Stimulated activated CD8-positive, alpha-beta memory T cell treated with anti-CD3 and anti-CD28 coated beads, Interleukin-12 subunit alpha, Interleukin-12 subunit beta, amount 100 ng/mL, for 4 hours (primary cell): ENCODE data around the gene ADPRH.
"Not testable (repeated sequence)": the region's sequence is repeated elsewhere in the genome, so short reads cannot be mapped to it uniquely, and the experiment has no call there.

Experiments used
- DNase-seq: peaks from one replicate; pipeline ENCODE4 v3.0.0-alpha.2; 2020; ENCODE audit warnings: low read depth

Gene ADPRH

DNA sequence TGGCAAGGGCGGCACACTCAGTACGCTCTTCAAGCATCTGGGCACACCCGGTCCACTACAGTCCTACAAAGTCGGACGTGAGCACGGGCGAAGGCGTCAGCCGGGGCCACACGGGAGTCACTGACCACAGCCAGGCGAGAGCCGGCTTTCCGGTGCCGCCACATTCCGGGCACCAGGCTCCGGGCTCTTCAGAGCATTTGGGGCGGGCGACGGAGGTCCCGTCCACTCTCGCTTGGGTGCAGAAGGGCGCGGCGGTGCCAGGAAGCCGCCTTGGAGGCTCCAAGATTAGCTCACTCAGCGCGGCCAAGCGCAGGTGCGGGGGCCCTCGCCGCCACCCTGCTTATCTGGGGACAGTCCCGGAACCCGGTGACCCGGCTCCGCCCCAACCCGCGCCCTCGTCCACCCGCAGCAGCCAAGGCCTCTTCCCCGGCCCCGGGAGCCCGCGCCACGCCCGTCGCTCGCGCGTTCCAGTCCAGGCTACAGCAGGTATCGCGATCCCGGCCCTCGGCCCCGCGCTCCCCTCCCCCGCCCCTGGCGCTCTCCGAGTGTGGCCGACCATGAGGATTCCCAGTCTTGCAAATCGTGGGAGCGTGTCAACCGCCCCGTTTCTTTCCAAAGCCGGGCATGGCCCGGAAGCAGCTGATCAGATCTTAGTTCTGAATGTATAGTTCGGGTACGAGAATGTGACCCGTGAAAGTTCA lies at the start of gene ADPRH:
Gene ADPRH (plus strand): TSS at position 127 of the 701 bp plus-strand sequence. CDS start 2,678 bp downstream, outside the sequence.
- peak; percentile 35 for DNase-seq

DNA sequence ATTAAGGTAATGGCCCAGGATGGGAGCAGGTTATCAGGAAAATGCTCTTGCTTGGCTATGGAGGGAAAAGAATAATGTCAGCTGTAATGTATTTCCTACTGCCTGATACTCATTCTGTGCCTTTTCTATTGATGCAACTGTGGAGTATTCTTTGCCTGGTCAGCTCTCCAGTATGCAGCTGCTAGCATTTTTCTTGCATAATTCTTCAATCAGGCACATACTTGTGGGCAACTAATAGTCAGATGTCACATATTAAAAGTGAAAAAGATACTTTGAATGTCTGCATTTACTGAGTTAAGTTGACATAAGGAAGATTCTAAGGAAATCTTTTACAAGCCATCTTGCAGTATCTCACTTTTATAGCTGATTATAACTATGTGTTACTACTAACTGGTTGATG lies 49.4 kb upstream of the ADPRH start:
- no peak for DNase-seq

DNA sequence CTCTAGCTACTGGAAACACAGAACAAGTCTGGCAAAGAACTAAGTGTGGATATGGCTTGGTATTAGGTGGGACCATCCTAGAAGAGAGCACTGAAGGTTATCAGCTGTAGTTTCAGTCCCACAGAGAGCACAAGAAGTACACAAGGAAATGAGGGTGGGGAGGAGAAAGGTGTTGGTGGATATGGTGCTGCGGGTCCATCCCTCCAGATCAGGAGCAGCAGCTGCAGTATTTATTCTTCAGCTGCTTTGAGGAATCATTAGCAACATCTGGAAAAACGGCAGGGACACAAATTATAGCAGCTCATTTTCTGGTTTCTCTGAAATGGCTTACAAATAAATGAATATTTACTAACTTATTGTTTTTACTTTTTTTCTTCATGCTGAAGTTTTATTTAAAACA lies 48.8 kb upstream of the ADPRH start:
- no peak for DNase-seq

DNA sequence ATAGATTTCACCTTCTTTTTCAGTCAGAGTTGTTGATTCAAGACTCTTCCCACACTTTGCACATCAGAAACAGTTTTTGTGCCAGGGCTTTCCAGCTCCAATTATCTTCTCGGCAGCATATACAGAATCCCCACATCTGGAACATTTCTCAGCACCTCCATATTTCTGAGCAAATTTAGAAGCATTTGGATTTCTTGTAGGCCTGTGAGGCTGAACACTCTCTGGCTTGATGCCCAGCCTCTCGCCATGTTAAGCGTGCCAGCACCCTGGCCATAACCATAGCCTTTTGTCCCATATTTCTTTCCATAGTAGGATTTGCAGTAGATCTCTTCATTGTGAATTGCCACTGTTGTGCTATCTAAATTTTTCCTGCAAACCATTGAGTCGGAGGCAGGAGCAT lies 48.1 kb upstream of the ADPRH start:
- no peak for DNase-seq

DNA sequence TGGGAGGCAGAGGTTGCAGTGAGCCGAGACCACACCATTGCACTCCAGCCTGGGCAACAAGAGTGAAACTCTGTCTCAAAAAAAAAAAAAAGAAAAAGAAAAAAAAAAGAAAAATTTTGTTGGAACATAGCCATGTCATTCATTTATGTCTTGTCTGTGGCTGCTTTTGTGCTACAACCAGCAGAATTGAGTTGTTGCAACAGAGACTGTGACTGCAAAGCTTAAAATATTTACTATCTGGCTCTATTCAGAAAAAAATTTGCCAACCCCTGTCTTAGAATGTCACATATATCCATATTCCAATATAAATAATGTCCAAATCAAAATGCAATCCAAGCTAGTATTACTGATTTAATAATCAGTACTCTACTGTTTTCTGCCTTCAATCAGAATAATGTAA lies 45.0 kb upstream of the ADPRH start:
- DNase-seq, result no peak

DNA sequence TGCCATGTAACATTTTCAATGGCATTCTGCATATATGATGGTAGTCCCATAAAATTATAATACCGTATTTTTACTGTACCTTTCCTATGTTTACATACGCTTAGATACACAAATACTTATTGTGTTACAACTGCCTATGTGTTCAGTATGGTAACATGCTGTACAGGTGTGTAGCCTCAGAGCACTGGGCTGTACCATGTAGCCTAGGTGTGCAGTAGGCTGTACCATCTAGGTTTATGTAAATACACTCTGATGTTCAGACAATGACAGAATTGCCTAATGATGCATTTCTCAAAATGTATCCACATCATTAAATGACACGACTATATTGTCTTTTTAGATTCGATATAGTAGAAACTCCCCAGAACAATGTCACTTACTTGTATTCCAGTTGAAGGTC lies 42.5 kb upstream of the ADPRH start:
- DNase-seq, result no peak

DNA sequence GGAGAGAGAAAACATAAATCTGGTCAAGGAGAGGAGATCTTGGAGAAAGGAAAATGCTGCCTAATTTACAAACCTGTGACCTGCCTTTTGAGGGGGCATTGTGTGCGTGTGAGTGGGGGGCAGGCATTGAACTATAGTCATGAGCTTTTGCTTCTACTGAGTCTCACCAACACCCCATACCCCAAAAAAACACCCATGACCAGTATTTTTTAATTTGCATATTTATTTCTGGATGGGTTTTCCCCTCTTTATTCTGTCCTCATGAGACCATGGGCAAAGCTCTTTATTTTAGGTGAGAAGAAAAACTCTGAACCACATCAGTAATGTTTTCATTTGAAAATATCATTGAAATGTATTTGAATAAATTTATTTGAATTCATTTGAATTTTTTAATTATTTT lies 40.5 kb upstream of the ADPRH start:
- DNase-seq, result no peak

DNA sequence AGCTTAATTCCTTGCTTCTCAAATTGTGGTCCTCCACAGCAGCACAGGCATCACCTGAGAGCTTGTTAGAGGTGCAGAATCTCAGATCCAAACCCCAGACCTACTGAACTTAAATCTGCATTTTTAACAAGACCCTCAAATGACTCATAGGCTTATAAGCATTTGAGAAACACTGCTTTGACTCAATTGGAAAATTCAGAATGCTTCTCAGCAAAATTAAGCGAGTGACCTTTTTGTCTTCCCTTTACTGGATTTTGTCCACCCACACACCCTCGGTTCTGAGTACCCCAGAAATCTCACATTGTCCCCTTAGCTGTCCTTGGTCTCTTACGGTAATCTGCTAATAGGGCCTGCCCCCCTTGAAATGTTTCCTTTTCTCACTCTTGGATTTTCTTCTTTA lies 37.7 kb upstream of the ADPRH start:
- no peak for DNase-seq

DNA sequence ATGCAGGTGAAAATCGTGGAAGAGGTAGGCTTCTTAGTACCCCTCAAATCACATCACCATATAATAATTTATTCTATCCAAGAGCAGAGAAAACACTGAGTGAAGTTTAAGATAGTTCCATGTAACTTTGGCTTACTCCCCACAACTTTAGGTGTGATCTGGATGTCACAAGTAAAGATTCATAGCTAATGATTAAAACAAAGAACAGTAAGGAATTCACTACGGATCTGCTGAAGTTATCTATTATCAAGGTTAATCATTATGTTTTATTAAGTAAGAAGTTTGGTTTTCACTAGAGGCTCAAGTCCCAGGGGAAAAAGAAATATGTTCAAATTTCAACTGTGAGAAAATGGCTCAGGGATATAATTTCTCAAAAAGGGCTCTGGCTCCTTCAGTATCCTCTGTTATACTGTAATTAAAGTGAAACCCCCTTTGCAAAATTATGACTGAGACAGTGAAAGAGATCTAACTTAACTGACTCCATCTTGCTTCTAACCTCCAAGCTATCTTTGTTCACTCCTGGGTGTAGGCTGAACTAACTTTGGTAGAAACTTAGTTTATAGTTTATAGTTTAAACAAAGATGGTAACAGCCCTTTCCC lies 37.0 kb upstream of the ADPRH start:
- no peak for DNase-seq

DNA sequence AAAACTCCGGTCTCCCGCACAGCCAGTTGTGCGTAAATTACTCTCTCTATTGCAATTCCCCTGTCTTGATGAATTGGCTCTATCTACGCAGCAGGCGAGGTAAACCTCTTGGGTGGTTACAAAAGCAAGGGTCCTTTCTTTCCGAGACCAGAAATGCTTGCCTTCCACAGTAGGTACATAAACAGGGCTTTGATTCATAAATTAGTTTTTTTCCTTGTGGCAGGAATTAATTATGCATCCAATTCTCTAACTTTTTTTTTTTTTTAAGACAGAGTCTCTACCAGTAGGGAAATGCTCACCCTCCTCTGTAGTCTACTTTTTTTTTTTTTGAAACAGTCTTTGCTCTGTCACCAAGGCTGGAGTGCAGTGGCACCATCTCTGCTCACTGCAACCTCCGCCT lies 36.1 kb upstream of the ADPRH start:
- no peak for DNase-seq

DNA sequence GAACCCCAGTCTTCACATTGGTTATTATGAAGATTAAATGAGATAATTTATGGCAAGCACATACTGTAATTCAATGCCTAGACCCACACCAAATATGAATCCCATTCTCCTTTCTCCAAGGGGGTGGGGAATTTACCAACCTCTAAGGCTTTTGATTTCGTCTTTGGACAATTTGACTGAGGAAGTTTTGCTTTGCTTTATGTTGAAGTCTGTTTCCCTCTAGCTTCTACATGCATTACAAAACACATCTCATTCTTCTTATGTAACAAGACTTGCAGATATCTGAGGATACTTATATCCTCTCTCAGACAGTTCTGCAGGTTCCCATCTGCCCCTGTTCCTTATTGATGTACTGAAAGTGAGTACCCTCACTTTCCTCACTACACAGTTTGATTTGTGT lies 32.1 kb upstream of the ADPRH start:
- no peak for DNase-seq

DNA sequence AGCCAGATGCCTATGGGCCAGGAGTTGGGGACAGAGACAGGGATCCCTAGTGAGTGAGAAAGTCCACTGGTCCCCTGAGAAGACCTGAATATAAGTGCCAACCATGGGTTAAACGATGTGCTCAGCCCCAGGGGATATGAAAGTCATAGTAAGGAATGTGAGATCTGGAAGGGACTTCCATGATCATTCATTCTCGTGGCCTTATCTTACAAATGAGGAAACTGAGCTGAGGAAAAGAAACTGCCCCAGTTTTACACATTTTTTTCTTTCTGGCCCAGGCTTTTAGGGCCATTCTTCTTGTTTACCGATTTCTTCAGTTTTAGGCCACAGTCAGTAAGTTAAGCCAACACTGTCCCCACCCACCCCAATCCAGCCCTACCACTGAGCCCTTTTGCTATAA lies 31.0 kb upstream of the ADPRH start:
- DNase-seq, result no peak

DNA sequence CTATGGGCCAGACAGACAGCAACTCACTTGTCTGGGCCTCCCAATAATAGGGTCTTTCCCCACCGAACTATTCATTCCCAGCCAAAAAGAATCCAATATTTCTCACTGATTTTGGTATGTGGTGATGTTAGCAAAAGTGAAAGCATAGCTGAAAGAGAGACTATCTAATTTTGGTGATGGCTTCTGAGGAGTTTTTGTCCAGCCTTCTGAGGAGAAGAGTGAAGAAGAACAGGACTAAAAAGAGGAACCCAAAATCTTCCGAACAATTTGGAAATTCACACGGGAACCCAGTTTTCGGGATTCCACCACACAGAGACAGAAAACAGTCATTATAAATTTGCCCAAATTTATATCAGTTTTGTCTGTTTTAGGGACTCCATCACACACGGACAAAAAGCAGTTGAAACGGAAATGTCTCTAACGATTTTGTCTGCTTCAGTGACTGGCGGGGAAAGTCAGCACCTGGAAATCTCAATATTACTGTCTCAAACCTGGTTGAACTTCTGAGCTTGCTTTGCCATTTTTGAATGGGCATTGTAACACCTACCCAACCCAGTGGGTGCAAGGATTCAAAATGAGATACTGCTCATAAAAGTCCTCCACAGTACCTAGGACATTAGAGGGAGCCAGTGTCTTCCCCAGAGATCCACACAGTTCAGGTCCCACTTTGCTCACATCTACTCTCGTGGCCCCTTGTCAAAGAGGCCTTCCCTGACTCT lies 28.9 kb upstream of the ADPRH start:
- DNase-seq, result no peak

DNA sequence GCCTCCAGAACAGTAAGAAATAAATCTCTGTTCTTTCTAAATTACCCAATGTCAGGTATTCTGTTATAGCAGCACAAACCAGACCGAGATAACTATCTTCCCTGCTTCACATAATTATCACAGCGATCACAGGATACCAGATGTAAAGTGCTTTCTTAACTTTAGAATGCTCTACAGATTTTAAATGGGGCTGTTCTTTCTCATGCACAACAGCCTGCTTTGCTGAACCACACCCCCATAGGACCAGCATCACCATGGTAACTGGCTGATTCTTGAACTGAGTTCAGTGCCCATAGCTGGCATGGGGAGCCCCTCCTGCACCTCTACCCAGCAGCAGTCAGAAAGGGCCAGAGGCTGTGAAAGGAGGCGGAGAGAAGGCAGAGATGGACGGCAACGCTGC lies 27.7 kb upstream of the ADPRH start:
- no peak for DNase-seq

DNA sequence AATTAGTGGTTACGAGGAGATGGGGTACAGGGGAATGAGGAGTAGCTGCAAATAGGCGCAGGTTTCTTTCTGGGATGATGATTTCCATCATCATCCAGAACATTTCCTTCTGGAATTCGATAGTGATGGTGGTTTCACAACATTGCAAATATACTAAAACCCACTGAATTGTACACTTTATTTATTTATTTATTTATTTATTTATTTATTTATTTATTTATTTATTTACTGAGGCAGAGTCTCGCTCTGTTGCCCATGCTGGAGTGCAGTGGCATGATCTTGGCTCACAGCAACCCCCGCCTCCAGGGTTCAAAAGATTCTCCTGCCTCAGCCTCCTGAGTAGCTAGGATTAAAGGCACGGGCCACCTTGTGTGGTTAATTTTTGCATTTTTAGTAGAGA lies 26.4 kb upstream of the ADPRH start:
- DNase-seq, result not testable (repeated sequence)

DNA sequence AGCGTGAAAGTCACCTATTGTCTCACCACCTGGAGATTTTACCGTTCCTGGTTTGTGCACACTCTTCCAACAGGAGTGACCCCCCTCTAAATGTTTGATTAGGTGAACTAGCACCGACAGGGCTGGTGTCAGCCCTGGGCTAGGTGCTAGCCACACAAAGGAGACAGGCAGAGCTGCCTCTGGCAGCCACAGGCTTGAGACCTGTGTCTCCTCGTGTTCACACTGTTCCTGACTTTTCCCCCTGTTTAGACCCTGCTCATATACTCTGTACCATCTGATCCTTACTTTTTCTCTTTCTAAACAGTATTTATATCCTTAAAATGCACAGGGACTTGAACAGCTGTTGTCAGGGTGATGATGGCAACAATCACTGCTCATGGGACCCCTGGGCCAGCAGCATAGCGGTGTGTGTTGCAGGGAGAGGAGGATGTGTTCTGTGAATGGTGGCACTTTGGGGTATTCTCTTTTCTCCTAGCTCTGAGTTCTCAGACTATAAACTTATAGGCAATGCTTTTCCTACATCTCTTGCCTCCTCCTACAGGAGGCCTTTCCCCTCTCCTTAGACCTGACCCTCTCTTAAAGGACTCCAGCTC lies 25.4 kb upstream of the ADPRH start:
- DNase-seq, result no peak

DNA sequence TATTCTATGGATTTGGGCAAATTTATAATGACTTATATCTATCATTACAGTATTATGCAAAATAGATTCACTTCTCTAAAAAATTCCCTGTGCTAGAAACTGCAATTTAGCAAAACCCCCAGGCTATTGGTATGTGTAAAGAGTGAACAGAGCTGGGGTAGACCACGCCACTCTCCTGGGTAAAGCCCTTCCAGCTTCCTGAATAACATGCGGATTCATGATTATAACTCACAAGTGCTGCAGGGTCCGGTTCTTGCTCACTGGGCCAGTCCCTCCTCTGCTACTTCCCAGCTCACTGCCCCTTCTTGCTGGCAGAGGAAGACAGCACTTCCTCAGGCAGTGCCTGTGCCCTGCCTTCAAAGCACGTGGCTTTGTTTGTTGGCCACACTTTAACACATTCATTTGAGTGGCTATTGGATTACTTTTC lies 24.0 kb upstream of the ADPRH start:
- DNase-seq, result no peak

DNA sequence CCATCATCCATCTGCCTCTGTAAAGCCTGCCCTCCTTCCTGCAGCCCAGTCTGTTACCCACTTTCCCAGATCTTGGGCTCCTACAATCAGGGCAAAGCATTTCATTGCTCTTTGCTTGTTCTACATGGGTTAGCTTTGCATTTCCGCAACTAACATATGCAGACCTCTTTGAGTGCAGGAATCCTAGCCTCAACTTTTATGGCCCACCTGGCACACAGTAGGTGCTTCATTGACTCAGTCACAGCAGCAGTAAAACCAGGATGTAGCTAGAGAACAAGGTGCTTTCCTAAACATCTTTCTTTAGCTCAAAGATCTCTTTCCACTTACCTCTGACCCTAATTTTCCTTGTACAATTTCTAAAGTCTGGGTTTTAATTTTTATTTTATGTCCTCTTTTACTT lies 23.4 kb upstream of the ADPRH start:
- no peak for DNase-seq

DNA sequence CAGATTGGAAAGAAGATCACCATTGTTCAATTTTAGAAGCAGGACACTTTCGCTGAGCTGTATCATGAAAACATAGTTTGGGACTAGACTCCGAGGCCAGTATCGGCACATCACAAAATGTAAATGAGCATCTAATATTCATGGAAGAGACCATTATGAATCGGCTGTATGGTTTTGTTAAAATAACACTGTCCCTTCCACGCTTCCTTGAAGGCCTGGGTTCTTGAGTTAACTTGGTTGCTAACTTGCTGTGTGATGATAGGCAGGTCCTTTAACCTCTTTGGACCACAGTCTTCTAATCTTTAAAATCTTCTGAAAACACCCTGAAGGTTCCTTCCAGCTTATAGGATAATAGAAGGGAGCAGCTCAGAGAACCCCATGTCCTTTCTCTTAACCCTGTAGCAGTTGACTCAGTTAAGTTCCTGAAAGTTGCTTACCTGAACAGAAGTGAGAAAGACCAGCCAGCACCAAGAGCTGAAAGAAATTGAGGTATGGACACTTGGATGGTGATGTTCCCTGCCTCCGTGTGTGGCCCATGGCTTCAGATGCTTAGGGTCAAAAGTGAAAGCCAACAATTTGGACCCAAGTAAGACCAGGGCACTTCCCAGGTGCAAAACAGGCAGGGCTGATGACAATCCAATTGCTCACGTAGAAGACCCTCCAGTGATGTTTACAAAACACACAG lies 22.0 kb upstream of the ADPRH start:
- no peak for DNase-seq

DNA sequence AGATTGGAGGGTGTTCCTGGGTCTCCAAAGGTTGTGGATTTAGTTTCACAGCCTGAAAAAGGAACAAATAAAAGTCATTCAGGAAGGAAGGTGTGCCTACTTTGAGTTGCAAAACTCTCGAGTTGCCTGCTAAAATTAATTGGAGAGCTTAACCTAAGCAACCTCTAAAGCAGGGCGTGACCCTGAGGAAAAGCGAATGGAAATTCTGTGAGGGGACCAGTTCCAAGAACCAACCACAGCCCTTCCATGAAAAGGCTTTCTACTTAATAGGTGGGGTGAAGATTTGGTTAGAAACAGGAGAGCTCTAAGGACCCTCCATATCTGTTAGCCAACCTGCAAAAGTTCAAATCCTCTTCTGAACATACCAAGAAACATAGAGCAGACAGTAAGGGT lies 21.4 kb upstream of the ADPRH start:
- no peak for DNase-seq

DNA sequence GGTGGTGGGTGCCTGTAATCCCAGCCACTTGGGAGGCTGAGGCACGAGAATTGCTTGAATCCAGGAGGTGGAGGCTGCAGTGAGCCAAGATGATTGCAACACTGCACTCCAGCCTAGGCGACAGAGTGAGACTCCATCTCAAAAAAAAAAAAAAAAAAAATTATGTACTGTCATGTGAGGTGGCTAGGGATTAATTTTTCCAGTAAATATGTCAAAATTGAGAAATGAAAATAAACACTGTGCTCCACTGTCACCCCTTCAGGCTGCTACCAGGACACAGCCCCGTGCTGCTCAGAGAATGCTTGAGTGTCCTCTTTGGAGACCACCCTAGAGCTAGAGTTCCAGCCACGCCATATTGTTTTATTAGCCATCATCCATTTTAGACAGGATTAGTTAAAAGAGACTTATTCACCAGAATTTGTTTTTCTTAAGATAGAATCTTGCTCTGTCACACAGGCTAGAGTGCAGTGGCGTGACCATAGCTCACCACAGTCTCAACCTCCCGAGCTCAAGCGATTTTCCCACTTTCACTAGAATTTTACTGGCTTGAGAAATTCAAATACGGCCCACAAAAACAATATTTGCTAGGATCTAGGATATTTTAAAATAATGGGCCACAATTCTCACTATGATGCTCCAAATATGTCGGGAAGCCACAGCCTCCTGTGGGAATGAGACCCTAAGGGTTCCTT lies 20.5 kb upstream of the ADPRH start:
- DNase-seq, result no peak

DNA sequence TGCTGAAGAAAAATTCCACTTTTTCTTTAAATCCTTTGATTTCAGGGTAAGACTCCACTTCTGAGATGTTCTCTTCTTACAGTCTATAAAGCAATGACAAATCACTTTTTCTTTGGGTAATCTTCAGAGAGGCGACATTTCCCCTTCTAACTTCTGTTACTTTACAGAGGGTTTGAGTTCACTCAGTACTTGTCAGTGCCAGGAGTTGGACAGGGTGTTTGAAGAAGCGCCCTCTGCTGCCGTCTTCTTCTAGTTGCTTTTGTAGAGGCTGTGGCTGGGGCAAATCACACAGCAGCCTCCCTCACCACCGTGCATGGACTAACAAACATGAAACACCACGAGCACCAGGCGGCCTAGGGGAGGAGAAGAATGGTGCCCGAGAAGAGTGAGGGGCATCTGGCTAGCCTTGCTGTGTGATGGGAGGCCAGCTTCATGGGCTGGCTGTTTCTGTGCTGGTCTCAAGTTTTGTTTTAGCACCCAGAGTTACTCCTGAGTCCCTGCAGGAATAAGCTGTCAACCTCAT lies 19.8 kb upstream of the ADPRH start, which contains the start of gene CD80:
Gene CD80 (minus strand): TSS at position 174 of the 523 bp plus-strand sequence. CDS start 1,886 bp downstream, outside the sequence.
- DNase-seq, result no peak
